HG03025 (cell line): ENCODE data around the gene KCNQ1.

ENCODE experiments used
- ATAC-seq: cut with Tn5 transposase; IDR thresholded peaks from one replicate; pipeline ENCODE4 v1.9.1; 2021; ENCODE audit warnings: mild to moderate bottlenecking, moderate library complexity; ENCODE audit not compliant: unreplicated experiment, low FRiP score

Gene KCNQ1

GRCh38 chr11:2459016-2459725 is 14.4 kb downstream of the KCNQ1 start:
- ATAC-seq = no peak

DNA sequence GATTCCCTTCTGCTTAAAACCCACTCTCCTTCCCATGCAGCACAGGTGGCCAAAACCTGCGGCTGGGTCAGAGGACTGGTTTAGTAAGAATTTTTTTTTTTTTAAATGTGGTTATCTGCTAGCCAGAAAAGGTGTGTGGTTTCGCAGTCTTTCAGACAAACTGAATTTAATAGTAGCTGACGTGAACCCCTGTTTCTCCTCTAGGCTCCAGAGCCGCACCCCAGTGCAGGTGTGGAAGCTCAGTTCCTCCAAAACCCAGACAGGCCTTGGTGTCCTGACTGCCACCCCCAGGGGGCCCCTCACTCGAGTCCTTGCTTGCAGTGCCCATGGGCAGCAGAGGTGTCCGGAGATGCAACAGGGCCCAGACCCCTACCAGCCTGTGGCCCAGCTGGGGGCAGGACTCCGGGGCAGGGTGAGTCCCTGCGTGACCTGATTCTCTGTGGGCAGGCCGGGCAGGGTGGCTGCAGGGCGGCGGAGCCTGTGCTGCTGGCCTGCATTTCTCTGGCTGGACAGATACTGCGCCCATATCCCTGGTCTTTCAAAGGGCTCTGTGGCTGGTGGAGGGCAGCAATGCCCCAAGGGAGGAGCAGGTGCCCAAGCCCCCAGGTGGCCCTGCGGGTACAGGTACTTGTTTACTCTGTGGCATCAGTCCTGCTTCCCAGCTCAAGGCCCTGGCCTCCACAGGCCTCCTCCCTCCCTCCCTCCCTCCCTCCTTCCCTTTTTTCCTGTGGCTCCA is 15.2 kb downstream of the KCNQ1 start:
- ATAC-seq = no peak

GRCh38 chr11:2460540-2461252 is 15.9 kb downstream of the KCNQ1 start:
- no peak for ATAC-seq

DNA sequence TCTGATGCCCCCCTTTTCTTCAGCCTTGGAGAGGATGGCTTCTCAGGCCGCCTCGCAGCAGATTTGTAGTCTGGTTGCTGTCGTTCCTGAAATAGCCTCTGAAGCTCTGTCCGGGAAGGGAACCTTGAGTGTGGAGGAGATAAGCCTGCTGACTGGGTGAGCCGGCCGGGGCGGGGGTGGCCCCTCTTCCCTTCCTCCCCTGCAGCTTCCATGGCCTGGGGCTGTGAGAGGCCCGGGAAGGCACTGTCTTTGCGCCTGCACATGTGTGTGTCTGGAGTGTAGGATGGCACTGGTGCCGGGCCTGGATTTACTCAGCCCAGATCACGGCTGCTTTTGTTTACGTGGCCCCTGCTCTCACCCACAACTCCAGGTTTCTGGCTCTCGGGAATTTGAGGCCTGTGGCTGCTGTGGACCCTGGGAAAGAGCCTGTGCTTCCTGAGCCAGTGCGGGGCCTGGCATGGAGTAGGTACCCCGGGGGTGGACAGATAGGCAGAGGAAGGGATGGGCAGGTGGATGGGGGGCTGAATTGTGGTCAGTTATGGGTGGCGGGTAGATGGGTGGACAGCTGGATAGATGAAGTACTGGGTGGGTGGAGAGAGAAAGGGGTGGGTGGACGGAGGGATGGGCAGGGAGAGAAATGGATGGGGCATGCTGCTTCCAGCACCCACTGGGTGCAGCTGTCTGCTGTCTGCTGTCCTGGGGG is 16.6 kb downstream of the KCNQ1 start:
- no peak for ATAC-seq

GRCh38 chr11:2461956-2462542 is 17.2 kb downstream of the KCNQ1 start:
- ATAC-seq = no peak

DNA sequence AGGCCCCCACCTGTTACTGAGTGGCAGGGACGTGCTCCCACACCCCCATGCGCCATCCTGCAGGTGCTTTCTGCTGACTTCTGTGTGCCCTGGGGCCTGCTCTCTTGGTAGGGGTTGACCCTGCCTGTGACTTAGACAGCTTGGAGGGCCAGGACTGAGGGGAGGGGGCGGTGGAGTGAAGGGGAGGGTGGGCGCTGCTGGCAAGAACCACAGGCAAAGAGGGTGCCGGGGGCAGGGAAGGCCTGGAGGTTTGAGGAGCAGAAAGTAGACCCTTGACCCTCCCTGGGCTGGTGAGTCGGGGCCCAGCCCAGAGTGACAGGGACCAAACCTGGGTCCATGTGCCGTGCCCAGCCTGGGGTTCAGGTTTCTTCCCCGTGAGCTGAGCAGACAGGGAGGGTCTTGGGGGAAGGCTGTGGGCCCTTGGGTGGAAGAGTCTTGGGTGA is 17.8 kb downstream of the KCNQ1 start:
- no peak for ATAC-seq

- no peak for ATAC-seq
Measured at GRCh38 chr11:2462986-2463765, 18.4 kb downstream of the KCNQ1 start.

- no peak for ATAC-seq
Measured at GRCh38 chr11:2463766-2464277, 19.0 kb downstream of the KCNQ1 start.

DNA sequence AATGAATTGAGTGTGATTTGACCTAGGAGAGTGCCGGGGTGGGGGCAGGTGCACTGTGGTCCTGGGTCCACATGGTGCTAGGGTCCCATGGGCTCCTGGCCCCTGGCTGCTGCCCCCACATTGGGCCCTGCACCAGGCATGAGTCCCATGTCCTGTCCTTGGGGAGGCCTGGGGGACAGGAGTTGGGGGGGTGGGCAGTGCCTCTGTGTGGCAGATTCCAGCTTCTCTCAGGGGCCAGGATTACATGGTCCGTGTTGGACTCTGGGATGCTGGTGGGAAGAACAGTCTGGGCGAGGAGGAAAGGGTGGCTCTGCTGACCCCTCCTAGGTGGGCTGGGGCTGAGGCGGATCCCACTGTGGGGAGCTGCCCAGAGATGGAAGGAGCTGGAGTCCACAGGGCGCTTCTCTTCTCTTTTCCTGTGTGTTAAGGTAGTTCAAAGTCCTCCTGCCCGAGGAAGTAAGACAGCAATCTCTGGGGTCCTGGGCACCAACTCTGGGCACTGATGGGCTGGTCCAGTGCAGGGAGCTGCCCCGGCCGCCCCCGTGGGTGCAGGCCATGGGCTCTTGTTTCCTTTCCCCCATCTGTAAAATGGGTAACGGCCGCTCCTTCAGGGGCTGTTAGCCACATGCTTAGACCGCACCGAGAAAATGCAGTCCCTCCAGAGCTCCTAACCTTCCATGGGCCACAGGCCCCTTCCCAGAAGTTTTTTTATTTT is 19.8 kb downstream of the KCNQ1 start:
- ATAC-seq = no peak

- no peak for ATAC-seq
Measured at GRCh38 chr11:2465202-2466068, 20.6 kb downstream of the KCNQ1 start.

DNA sequence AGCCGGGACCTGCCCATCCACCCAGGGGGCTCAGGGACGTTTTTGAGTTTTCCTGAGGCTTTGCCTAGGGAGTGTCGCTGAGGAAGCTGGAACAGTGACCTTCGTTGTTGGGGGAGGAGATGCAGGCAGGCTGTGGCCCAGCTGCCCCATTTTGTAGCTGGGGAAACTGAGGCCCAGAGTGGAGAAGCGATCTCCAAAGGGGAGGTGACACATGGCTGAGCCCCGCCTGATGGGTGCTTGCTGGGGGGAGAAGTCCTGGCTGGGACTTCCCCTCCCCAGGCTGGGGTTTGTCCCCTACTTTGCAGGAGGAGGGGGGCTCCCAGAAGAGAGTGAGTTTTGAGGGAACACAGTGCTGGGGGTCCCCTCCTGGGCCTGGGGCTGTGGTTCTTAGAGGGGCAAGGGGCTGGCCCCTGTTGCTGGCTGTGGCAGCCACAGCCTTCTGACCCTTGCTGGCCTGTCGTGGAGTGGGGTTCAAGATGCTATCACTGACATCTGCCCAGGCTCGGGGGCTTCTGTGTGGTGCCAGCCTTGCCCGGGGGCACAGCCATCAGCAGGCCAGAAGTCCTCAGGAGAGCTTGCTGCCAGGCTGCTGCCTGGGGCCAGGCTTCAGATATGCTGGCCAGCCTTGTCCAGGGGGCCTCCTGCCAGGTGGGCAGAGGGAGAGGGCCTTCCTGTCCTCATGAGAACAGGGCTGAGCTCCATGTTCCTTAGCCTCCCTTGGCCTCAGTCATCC is 21.4 kb downstream of the KCNQ1 start:
- ATAC-seq = no peak

- no peak for ATAC-seq
Measured at GRCh38 chr11:2466869-2467694, 22.3 kb downstream of the KCNQ1 start.

- ATAC-seq = no peak
Measured at GRCh38 chr11:2467695-2468055, 22.9 kb downstream of the KCNQ1 start.

- no peak for ATAC-seq
Measured at GRCh38 chr11:2468363-2469235, 23.8 kb downstream of the KCNQ1 start.

DNA sequence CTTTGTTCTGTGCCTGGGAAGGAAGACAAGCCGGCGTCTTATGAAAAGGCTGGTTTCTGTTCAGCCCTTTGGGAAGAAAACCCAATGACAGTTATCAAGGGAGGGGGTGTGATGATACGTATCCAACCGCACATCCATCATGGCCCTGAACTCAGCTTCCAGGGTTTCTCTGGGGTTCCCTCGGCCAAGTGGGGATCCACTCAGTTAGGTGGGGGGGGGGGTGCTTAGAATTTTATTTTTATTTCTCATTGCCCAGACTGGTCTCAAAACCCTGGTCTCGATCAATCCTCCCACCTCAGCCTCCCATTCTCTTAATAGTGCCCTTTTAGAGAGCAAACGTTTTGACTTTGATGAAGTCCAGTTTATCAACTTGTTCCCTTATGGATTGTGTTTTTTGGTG is 25.7 kb downstream of the KCNQ1 start:
- ATAC-seq = no peak
